Naive thymus-derived CD8-positive, alpha-beta T cell (primary cell): ENCODE measurements around the gene NAALADL2. TPM values are rescaled to one million over a fixed set of nuclear protein-coding genes. Genes with fewer than 3 reads are reported as not detected.

Experiments
- ATAC-seq, 2 donors: fragments of 150-1000 bp; cut with Tn5 transposase in 1 of 2; sonication (Bioruptor Pico), chemical (Tn5 transposase) in 1 of 2; 1 replicate in 1 of 2; 2 replicates in 1 of 2; pipeline ENCODE4 v1.10.0; 2021; ENCODE audit warnings: mild to moderate bottlenecking in 2 of 2, moderate library complexity in 2 of 2
- POLR2A ChIA-PET: fragments of 350-600 bp; sonication (Branson Sonifier 250); formaldehyde crosslinking; loops from one replicate; lab custom pipeline; 2021; ENCODE audit warnings: antibody characterized with exemption; lab: Charles Lee
- DNase-seq, 10 donors: peaks; one replicate each; pipeline versions ENCODE4 v3.0.0 to v3.0.0-alpha.2; 2020 to 2022
- H3K27ac Mint-ChIP-seq, 10 donors: one replicate each; pipeline ENCODE4 v1.8.0; 2020 to 2022; ENCODE audit warnings: mild to moderate bottlenecking in 10 of 10, mixed read lengths in 10 of 10, moderate library complexity in 4 of 10, inconsistent platforms in 1 of 10
- H3K27me3 Mint-ChIP-seq, 5 donors: one replicate each; pipeline ENCODE4 v1.8.0; 2021 to 2022; ENCODE audit warnings: mixed read lengths in 5 of 5
- H3K36me3 Mint-ChIP-seq, 3 donors: one replicate each; pipeline ENCODE4 v1.8.0; 2020 to 2022; ENCODE audit warnings: mixed read lengths in 3 of 3, mild to moderate bottlenecking in 2 of 3, inconsistent platforms in 1 of 3
- H3K4me1 Mint-ChIP-seq, 4 donors: one replicate each; pipeline ENCODE4 v1.8.0; 2021 to 2022; ENCODE audit warnings: mixed read lengths in 4 of 4
- H3K4me3 Mint-ChIP-seq, 10 donors: one replicate each; pipeline ENCODE4 v1.8.0; 2020 to 2022; ENCODE audit warnings: mild to moderate bottlenecking in 10 of 10, mixed read lengths in 10 of 10, moderate library complexity in 6 of 10, inconsistent platforms in 1 of 10
- H3K9me3 Mint-ChIP-seq, 9 donors: one replicate each; pipeline ENCODE4 v1.8.0; 2020 to 2022; ENCODE audit warnings: mixed read lengths in 9 of 9, mild to moderate bottlenecking in 3 of 9, inconsistent platforms in 1 of 9, moderate library complexity in 1 of 9
- polyA plus RNA-seq, 3 donors: library from polyadenylated mRNA; unstranded; fragments of 300-500 nt; fragmentation: Illumina TruSeq; gene quantifications; one replicate each; pipeline ENCODE4 v1.2.3, GENCODE V29; 2021
- total RNA-seq, 8 experiments: library from RNA in 2 of 8; stranded (reverse) in 2 of 8; gene quantifications; one replicate each; pipeline ENCODE4 v1.2.3 and lab custom pipeline; 2021 to 2026

NAALADL2 gene
- total and polyA plus RNA-seq, 5 experiments from 2014 or later = 0.44 to 1.3 (median 0.88) TPM; not detected in 1

DNA sequence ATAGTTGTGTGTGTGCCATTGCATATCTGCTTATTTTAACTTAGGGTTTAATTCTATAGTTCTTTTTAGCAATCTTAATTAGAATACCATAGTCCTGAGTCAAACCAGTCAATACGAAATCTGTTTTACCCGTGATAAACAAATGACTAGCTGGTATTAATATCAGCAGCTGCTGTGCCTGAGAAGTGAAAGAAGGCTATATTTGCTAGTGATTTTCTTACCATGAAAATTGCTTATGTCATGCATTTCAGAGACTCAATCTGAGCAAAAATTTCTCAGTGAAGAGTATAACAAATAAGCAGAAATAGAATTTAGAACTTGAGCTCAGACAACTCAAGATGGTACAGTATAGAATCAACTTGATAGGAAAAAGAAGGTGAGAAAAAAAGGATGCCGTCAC, 820.4 kb downstream of the NAALADL2 start:
- Mint-ChIP-seq H3K36me3 (no peaks in the 10 kb centered on the region), H3K4me3 (no peak overlapping the region), H3K4me1 (no peaks in the 10 kb centered on the region), H3K27ac (no peak overlapping the region), H3K27me3 (no peaks in the 10 kb centered on the region), H3K9me3 (peaks cover 0 to 30% (median 5%) of the 10 kb centered on the region in 9 donors)
- POLR2A ChIA-PET = no interaction called here
- DNase-seq = no peak
- no peak for ATAC-seq

DNA sequence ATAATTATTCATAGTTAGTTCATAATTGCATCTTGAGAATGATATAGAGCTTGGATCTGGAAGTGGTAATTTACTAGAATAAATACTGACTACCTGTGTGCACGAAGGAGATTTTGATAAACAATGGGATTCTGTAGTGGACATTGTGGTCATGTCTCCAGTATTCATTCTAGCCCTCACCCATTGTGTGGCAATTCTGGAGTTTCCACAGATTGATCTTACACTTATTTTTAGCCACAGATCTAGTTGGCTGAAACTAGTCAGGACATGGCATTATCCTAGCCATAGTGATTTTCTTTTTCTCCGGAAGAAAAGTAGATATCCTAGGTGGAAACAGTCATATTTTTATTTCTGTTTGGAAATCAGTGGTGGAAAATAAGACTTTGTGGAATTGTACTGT, 833.1 kb downstream of the NAALADL2 start:
- Mint-ChIP-seq H3K27ac (no peak overlapping the region), H3K4me1 (no peaks in the 10 kb centered on the region), H3K4me3 (no peak overlapping the region), H3K36me3 (no peaks in the 10 kb centered on the region), H3K9me3 (peaks cover 0 to 16% (median 2%) of the 10 kb centered on the region in 9 donors), H3K27me3 (no peaks in the 10 kb centered on the region)
- ATAC-seq (no peak), DNase-seq (no peak)
- POLR2A ChIA-PET = no interaction called here

GRCh38 chr3:175695251-175695650, 836.1 kb downstream of the NAALADL2 start:
- Mint-ChIP-seq H3K27ac (no peak overlapping the region), H3K9me3 (peaks cover 0 to 13% (median 0%) of the 10 kb centered on the region in 9 donors), H3K4me1 (no peaks in the 10 kb centered on the region), H3K36me3 (no peaks in the 10 kb centered on the region), H3K27me3 (no peaks in the 10 kb centered on the region), H3K4me3 (no peak overlapping the region)
- POLR2A ChIA-PET = no interaction called here
- DNase-seq (no peak), ATAC-seq (no peak)

DNA sequence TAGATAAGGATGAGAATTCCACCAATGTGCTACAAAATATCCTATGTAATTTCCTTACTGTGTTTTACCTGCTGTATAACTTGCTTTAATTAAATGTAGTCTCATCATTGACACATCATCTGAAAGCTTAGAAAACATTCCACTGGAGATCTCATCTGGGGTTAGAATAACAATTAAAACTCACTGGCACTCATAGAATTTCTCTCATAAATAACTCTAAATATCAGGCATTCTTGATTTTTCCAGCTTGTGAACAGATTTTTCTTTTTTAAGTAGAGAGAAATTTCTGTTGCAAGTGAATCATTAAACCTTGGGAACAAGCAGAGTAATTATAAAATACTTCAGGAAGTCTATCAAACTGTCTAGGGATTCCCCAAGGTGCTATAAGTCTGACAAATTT, 843.8 kb downstream of the NAALADL2 start:
- Mint-ChIP-seq H3K27me3 (no peaks in the 10 kb centered on the region), H3K27ac (no peak overlapping the region), H3K9me3 (peaks cover 0 to 19% (median 6%) of the 10 kb centered on the region in 9 donors), H3K36me3 (no peaks in the 10 kb centered on the region), H3K4me3 (no peak overlapping the region), H3K4me1 (no peaks in the 10 kb centered on the region)
- POLR2A ChIA-PET = no interaction called here
- DNase-seq (no peak), ATAC-seq (no peak)

DNA sequence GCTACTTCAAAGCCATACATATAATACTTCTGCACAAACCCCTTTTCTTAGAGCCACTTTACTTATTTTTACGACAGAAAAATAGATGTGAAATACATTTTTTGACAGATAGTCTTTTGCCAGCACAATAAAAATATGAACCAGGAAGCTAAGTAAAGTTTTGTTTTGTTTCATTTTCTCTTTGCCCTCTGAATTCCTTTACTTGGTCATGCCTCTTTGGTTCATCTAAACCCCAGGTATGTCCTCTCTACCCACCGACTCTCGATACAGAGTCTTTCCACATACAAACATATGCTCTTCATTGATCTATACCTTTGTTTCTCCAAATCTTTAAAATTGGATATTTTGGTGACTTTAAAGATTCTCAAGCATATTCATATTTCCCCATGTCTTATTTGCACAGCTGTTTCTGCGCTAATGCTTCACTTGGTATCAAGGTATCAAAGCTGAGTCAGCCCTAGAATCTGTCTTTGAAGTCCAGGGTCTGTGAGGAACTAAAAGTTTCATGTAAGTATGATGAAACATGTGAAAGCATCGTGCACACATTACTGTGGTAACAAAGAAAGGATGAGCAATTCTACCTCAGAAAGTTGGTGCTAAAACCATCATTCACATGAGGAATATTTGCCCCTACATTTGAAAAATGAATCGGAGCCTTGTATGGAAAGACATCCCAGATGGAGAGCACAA, 845.4 kb downstream of the NAALADL2 start:
- Mint-ChIP-seq H3K4me1 (no peaks in the 10 kb centered on the region), H3K9me3 (peaks cover 0 to 23% (median 4%) of the 10 kb centered on the region in 9 donors), H3K36me3 (no peaks in the 10 kb centered on the region), H3K27me3 (no peaks in the 10 kb centered on the region), H3K27ac (no peak overlapping the region), H3K4me3 (no peak overlapping the region)
- ATAC-seq = no peak
- POLR2A ChIA-PET = no interaction called here
- no peak for DNase-seq

GRCh38 chr3:175713268-175713667, 854.1 kb downstream of the NAALADL2 start:
- H3K4me1 Mint-ChIP-seq = no peaks in the 10 kb centered on the region
- no peak for DNase-seq
- POLR2A ChIA-PET = no interaction called here
- H3K4me3 Mint-ChIP-seq = no peak overlapping the region
- no peak overlapping the region for H3K27ac Mint-ChIP-seq
- ATAC-seq = no peak
- H3K9me3 Mint-ChIP-seq = peaks cover 0 to 18% (median 3%) of the 10 kb centered on the region in 9 donors
- H3K27me3 Mint-ChIP-seq = no peaks in the 10 kb centered on the region
- no peaks in the 10 kb centered on the region for H3K36me3 Mint-ChIP-seq

DNA sequence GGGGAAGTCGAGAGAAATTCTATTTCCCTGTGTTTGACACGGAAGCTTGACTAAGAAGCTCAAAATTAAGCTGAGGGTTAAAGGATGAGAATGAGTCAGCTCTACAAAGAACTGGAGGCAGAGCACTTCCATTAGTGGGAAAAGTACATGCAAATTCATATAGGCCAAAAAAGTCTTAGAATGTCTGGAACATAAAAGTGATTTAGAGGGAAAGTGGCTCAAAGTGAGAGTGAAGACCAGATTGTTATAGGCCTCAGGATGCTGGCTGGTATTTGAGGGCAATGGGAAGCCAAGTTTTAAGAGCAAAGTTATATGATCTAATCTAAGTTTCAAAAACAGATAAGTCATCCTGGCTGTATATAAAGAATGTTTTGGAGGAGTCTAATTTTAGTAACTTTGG, 857.3 kb downstream of the NAALADL2 start:
- no peaks in the 10 kb centered on the region for H3K4me1 Mint-ChIP-seq
- no peak overlapping the region for H3K27ac Mint-ChIP-seq
- POLR2A ChIA-PET = no interaction called here
- DNase-seq = no peak
- peaks cover 0 to 5% (median 2%) of the 10 kb centered on the region in 9 donors for H3K9me3 Mint-ChIP-seq
- no peak for ATAC-seq
- no peak overlapping the region for H3K4me3 Mint-ChIP-seq
- no peaks in the 10 kb centered on the region for H3K27me3 Mint-ChIP-seq
- H3K36me3 Mint-ChIP-seq = no peaks in the 10 kb centered on the region

GRCh38 chr3:175726228-175726627, 867.1 kb downstream of the NAALADL2 start:
- DNase-seq (no peak), ATAC-seq (no peak)
- Mint-ChIP-seq H3K36me3 (no peaks in the 10 kb centered on the region), H3K9me3 (peaks cover 0 to 10% (median 0%) of the 10 kb centered on the region in 9 donors), H3K27me3 (no peaks in the 10 kb centered on the region), H3K27ac (no peak overlapping the region), H3K4me1 (no peaks in the 10 kb centered on the region), H3K4me3 (no peak overlapping the region)
- POLR2A ChIA-PET = no interaction called here

- no peak overlapping the region for H3K27ac Mint-ChIP-seq
- H3K4me3 Mint-ChIP-seq = no peak overlapping the region
- peaks cover 0 to 17% (median 2%) of the 10 kb centered on the region in 9 donors for H3K9me3 Mint-ChIP-seq
- ATAC-seq = no peak
- no peaks in the 10 kb centered on the region for H3K4me1 Mint-ChIP-seq
- no peak for DNase-seq
- POLR2A ChIA-PET = no interaction called here
- no peaks in the 10 kb centered on the region for H3K36me3 Mint-ChIP-seq
- H3K27me3 Mint-ChIP-seq = no peaks in the 10 kb centered on the region
These were observed 869.4 kb downstream of the NAALADL2 start for GRCh38 chr3:175728566-175728965.

DNA sequence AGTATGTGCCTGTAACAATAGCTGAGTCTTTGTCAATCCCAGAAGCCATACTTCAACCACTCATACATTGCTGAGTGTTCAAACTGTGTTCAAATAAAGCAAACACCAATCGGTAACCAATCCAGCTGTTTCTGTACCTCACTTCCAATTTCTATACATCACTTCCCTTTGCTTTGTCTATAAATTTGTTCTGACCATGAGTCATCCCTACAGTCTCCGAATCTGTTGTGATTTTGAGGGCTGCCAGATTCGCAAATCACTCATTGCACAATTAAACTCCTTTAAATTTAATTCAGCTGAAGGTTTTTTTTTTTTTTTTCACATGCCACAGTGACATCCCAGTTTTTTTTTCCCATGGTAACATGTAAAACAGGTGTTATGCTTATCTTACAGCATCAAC, 870.3 kb downstream of the NAALADL2 start:
- Mint-ChIP-seq H3K4me3 (no peak overlapping the region), H3K36me3 (no peaks in the 10 kb centered on the region), H3K27ac (no peak overlapping the region), H3K9me3 (peaks cover 0 to 17% (median 2%) of the 10 kb centered on the region in 9 donors), H3K4me1 (no peaks in the 10 kb centered on the region), H3K27me3 (no peaks in the 10 kb centered on the region)
- POLR2A ChIA-PET = no interaction called here
- ATAC-seq (no peak), DNase-seq (no peak)

GRCh38 chr3:175731543-175731942, 872.4 kb downstream of the NAALADL2 start:
- H3K27ac Mint-ChIP-seq = no peak overlapping the region
- no peaks in the 10 kb centered on the region for H3K36me3 Mint-ChIP-seq
- no peaks in the 10 kb centered on the region for H3K4me1 Mint-ChIP-seq
- DNase-seq = no peak
- no peaks in the 10 kb centered on the region for H3K27me3 Mint-ChIP-seq
- POLR2A ChIA-PET = no interaction called here
- peaks cover 0 to 25% (median 8%) of the 10 kb centered on the region in 9 donors for H3K9me3 Mint-ChIP-seq
- ATAC-seq = no peak
- no peak overlapping the region for H3K4me3 Mint-ChIP-seq

DNA sequence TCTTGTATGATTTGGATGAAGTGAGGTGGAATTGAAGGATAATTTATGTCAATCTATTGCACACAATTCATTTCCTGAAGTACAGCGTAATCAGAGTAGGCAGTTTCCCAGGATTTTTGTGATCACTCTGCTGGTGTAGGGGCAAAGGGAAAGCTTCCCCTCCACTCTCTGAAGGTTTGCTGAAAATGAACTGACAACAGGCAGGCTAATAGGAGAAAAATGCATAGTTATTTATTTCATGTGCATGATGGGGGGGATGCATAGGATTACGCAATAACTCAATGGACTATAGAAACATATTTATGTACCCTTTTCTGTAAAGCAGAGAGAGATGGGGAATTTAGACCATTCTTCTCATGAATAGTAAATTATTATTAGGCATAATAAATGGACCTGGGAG, 872.9 kb downstream of the NAALADL2 start:
- Mint-ChIP-seq H3K27me3 (no peaks in the 10 kb centered on the region), H3K36me3 (no peaks in the 10 kb centered on the region), H3K4me1 (no peaks in the 10 kb centered on the region), H3K4me3 (no peak overlapping the region), H3K9me3 (peaks cover 0 to 25% (median 8%) of the 10 kb centered on the region in 9 donors), H3K27ac (no peak overlapping the region)
- POLR2A ChIA-PET = no interaction called here
- DNase-seq (no peak), ATAC-seq (no peak)

- peaks cover 0 to 33% (median 13%) of the 10 kb centered on the region in 9 donors for H3K9me3 Mint-ChIP-seq
- H3K4me3 Mint-ChIP-seq = no peak overlapping the region
- no peak overlapping the region for H3K27ac Mint-ChIP-seq
- H3K36me3 Mint-ChIP-seq = no peaks in the 10 kb centered on the region
- POLR2A ChIA-PET = no interaction called here
- no peaks in the 10 kb centered on the region for H3K4me1 Mint-ChIP-seq
- no peak for ATAC-seq
- no peaks in the 10 kb centered on the region for H3K27me3 Mint-ChIP-seq
- DNase-seq = no peak
These were observed 876.7 kb downstream of the NAALADL2 start for GRCh38 chr3:175735866-175736265.
